Choroid plexus epithelial cell (primary cell): Measurements from ENCODE around the gene FCN2.

Experiments used
- DNase-seq: peaks from one replicate; pipeline ENCODE4 v3.0.0-alpha.2; 2010; ENCODE audit warnings: low read depth
- H3K4me3 ChIP-seq: 2 replicates; pipeline ENCODE4 v1.5.1; 2011; ENCODE audit warnings: low read depth, mild to moderate bottlenecking, control low read depth, low read length, moderate library complexity
- CTCF ChIP-seq: conservative IDR thresholded peaks from 2 replicates; pipeline ENCODE4 v1.5.1; 2011; ENCODE audit warnings: low read depth, mild to moderate bottlenecking, control low read depth, inconsistent platforms, low read length, moderate library complexity

Gene FCN2

GRCh38 chr9:134879664-134880483 lies 736 bp upstream of the FCN2 start:
- no peak overlapping the region for H3K4me3 ChIP-seq
- DNase-seq = no peak
- no peak for TF ChIP-seq CTCF

GRCh38 chr9:134881313-134881670 lies 682 bp downstream of the FCN2 start:
- no peak overlapping the region for H3K4me3 ChIP-seq
- no peak for DNase-seq
- TF ChIP-seq CTCF = no peak

- TF ChIP-seq CTCF = no peak
- DNase-seq = no peak
- H3K4me3 ChIP-seq = no peak overlapping the region
Observed at GRCh38 chr9:134882204-134882785, 1.7 kb downstream of the FCN2 start.

GRCh38 chr9:134883040-134883782 lies 2.6 kb downstream of the FCN2 start:
- no peak for TF ChIP-seq CTCF
- H3K4me3 ChIP-seq = no peak overlapping the region
- DNase-seq = no peak

- H3K4me3 ChIP-seq = no peak overlapping the region
- no peak for TF ChIP-seq CTCF
- DNase-seq = no peak
Observed at GRCh38 chr9:134884492-134884891, 3.9 kb downstream of the FCN2 start.

- TF ChIP-seq CTCF = no peak
- H3K4me3 ChIP-seq = no peak overlapping the region
- DNase-seq = no peak
Observed at GRCh38 chr9:134885001-134885678, 4.5 kb downstream of the FCN2 start.
